CD4-positive, CD25-positive, alpha-beta regulatory T cell (primary cell): ENCODE measurements around the gene PC. TPM values are rescaled to one million over a fixed set of nuclear protein-coding genes. Genes with fewer than 3 reads are reported as not detected.

Experiments used
- ATAC-seq, 2 donors: fragments of 150-1000 bp; cut with Tn5 transposase; one replicate each; pipeline ENCODE4 v1.10.0; 2021; ENCODE audit warnings: low read depth in 2 of 2, moderate number of reproducible peaks in 2 of 2, moderate library complexity in 1 of 2
- DNase-seq, 3 donors: peaks; one replicate each; pipeline versions ENCODE4 v3.0.0 to v3.0.0-alpha.2; 2012 to 2022; ENCODE audit warnings: mixed read lengths in 1 of 3
- H3K27ac ChIP-seq: one replicate; pipeline ENCODE4 v1.7.0; 2013; ENCODE audit warnings: mild to moderate bottlenecking, low read length; ENCODE audit not compliant: insufficient read depth, poor library complexity, severe bottlenecking
- H3K27me3 ChIP-seq: one replicate; pipeline ENCODE4 v1.7.0; 2013; ENCODE audit warnings: low read length; ENCODE audit not compliant: control insufficient read depth, insufficient read depth
- H3K36me3 ChIP-seq: one replicate; pipeline ENCODE4 v1.7.0; 2013; ENCODE audit warnings: mild to moderate bottlenecking, low read length, moderate library complexity; ENCODE audit not compliant: control insufficient read depth, insufficient read depth
- H3K4me1 ChIP-seq: 2 replicates; pipeline ENCODE4 v1.7.0; 2013; ENCODE audit warnings: mild to moderate bottlenecking, low read length; ENCODE audit not compliant: insufficient read depth, control insufficient read depth, poor library complexity, severe bottlenecking
- H3K4me3 ChIP-seq: one replicate; pipeline ENCODE4 v1.7.0; 2013; ENCODE audit warnings: low read depth, mild to moderate bottlenecking, low read length, moderate library complexity
- H3K9me3 ChIP-seq, 2 experiments: 1 replicate in 1 of 2; 2 replicates in 1 of 2; pipeline ENCODE4 v1.7.0; 2013; ENCODE audit warnings: low read length in 2 of 2, mild to moderate bottlenecking in 1 of 2, moderate library complexity in 1 of 2; ENCODE audit not compliant: control insufficient read depth in 2 of 2
- H3K27ac Mint-ChIP-seq, 3 donors: one replicate each; pipeline ENCODE4 v1.8.0; 2020 to 2022; ENCODE audit warnings: mild to moderate bottlenecking in 3 of 3, mixed read lengths in 3 of 3, moderate library complexity in 2 of 3
- H3K27me3 Mint-ChIP-seq: one replicate; pipeline ENCODE4 v1.8.0; 2022; ENCODE audit warnings: mild to moderate bottlenecking, mixed read lengths
- H3K36me3 Mint-ChIP-seq: one replicate; pipeline ENCODE4 v1.8.0; 2020; ENCODE audit warnings: mixed read lengths
- H3K4me1 Mint-ChIP-seq, 4 donors: one replicate each; pipeline ENCODE4 v1.8.0; 2020 to 2022; ENCODE audit warnings: mixed read lengths in 4 of 4, mild to moderate bottlenecking in 1 of 4
- H3K4me3 Mint-ChIP-seq, 4 donors: one replicate each; pipeline ENCODE4 v1.8.0; 2020 to 2022; ENCODE audit warnings: mild to moderate bottlenecking in 4 of 4, mixed read lengths in 4 of 4, moderate library complexity in 3 of 4
- H3K9me3 Mint-ChIP-seq, 7 donors: one replicate each; pipeline ENCODE4 v1.8.0; 2020 to 2022; ENCODE audit warnings: mixed read lengths in 7 of 7, mild to moderate bottlenecking in 3 of 7, moderate library complexity in 2 of 7
- polyA plus RNA-seq, 4 donors: library from polyadenylated mRNA; unstranded; fragments of 300-500 nt; fragmentation: Illumina TruSeq; gene quantifications; one replicate each; pipeline ENCODE4 v1.2.3, GENCODE V29; 2021
- total RNA-seq: library from RNA; stranded (reverse); gene quantifications from one replicate; pipeline ENCODE4 v1.2.3, GENCODE V29; 2022

Gene PC
- total and polyA plus RNA-seq, 5 donors from 2014 or later, result 2.0 to 7.4 (median 4.6) TPM

GRCh38 chr11:66845876-66846212 is 112.3 kb downstream of the PC start:
- H3K4me3 Mint-ChIP-seq, result peak overlapping the region in 3 of 4 donors; percentile 87 to 94 (median 92)
- Histone ChIP-seq H3K27ac (no peak overlapping the region), H3K9me3 (no peaks in the 10 kb centered on the region), H3K27me3 (no peaks in the 10 kb centered on the region), H3K4me1 (peaks cover 31% of the 10 kb centered on the region), H3K36me3 (peaks cover 21% of the 10 kb centered on the region), H3K4me3 (no peak overlapping the region)
- no peaks in the 10 kb centered on the region for H3K36me3 Mint-ChIP-seq
- H3K27ac Mint-ChIP-seq, result no peak overlapping the region
- DNase-seq, result no peak
- no peaks in the 10 kb centered on the region for H3K27me3 Mint-ChIP-seq
- H3K9me3 Mint-ChIP-seq, result no peaks in the 10 kb centered on the region
- ATAC-seq, result no peak
- peaks cover 11 to 37% (median 24%) of the 10 kb centered on the region in 4 donors for H3K4me1 Mint-ChIP-seq

- Mint-ChIP-seq H3K27ac (peak overlapping the region in 2 of 3 donors; percentile 51 to 97), H3K36me3 (peaks cover 4% of the 10 kb centered on the region), H3K4me1 (peaks cover 11 to 43% (median 29%) of the 10 kb centered on the region in 4 donors), H3K27me3 (no peaks in the 10 kb centered on the region), H3K4me3 (peak overlapping the region; percentile 60 to 94 (median 90)), H3K9me3 (no peaks in the 10 kb centered on the region)
- DNase-seq (no peak), ATAC-seq (no peak)
- Histone ChIP-seq H3K36me3 (peaks cover 21% of the 10 kb centered on the region), H3K4me3 (no peak overlapping the region), H3K27me3 (no peaks in the 10 kb centered on the region), H3K4me1 (peaks cover 37% of the 10 kb centered on the region), H3K27ac (no peak overlapping the region), H3K9me3 (no peaks in the 10 kb centered on the region)
These were observed 112.9 kb downstream of the PC start for GRCh38 chr11:66845143-66845875.

GRCh38 chr11:66844496-66845142 is 113.6 kb downstream of the PC start:
- Histone ChIP-seq H3K27ac (no peak overlapping the region), H3K36me3 (peaks cover 26% of the 10 kb centered on the region), H3K9me3 (no peaks in the 10 kb centered on the region), H3K4me3 (peak overlapping the region; percentile 75), H3K4me1 (peaks cover 44% of the 10 kb centered on the region), H3K27me3 (no peaks in the 10 kb centered on the region)
- DNase-seq (no peak), ATAC-seq (no peak)
- Mint-ChIP-seq H3K36me3 (peaks cover 7% of the 10 kb centered on the region), H3K9me3 (no peaks in the 10 kb centered on the region), H3K27me3 (no peaks in the 10 kb centered on the region), H3K27ac (peak overlapping the region; percentile 89 to 97 (median 92)), H3K4me1 (peaks cover 11 to 50% (median 34%) of the 10 kb centered on the region in 4 donors), H3K4me3 (peak overlapping the region; percentile 92 to 94 (median 92))

GRCh38 chr11:66843776-66844495 is 114.2 kb downstream of the PC start:
- Histone ChIP-seq H3K9me3 (no peaks in the 10 kb centered on the region), H3K27ac (peak overlapping the region; percentile 98), H3K4me1 (peaks cover 48% of the 10 kb centered on the region), H3K4me3 (peak overlapping the region; percentile 75), H3K36me3 (peaks cover 30% of the 10 kb centered on the region), H3K27me3 (no peaks in the 10 kb centered on the region)
- peak overlapping the region; percentile 89 to 97 (median 92) for H3K27ac Mint-ChIP-seq
- no peaks in the 10 kb centered on the region for H3K9me3 Mint-ChIP-seq
- H3K4me1 Mint-ChIP-seq, result peaks cover 11 to 56% (median 37%) of the 10 kb centered on the region in 4 donors
- peaks cover 7% of the 10 kb centered on the region for H3K36me3 Mint-ChIP-seq
- DNase-seq (no peak), ATAC-seq (no peak)
- H3K27me3 Mint-ChIP-seq, result no peaks in the 10 kb centered on the region
- peak overlapping the region; percentile 92 to 94 (median 92) for H3K4me3 Mint-ChIP-seq

- Mint-ChIP-seq H3K36me3 (peaks cover 7% of the 10 kb centered on the region), H3K4me1 (peaks cover 11 to 60% (median 38%) of the 10 kb centered on the region in 4 donors), H3K27me3 (no peaks in the 10 kb centered on the region), H3K27ac (peak within 1 kb of the TSS; percentile 92 to 97 (median 97)), H3K4me3 (peak within 1 kb of the TSS; percentile 92 to 99 (median 93)), H3K9me3 (no peaks in the 10 kb centered on the region)
- ATAC-seq (peak; percentile 86 to 90), DNase-seq (peak; percentile 88 to 93 (median 88))
- peaks cover 48% of the 10 kb centered on the region for H3K4me1 ChIP-seq
- H3K27ac ChIP-seq, result peak within 1 kb of the TSS; percentile 98
- peak within 1 kb of the TSS; percentile 87 for H3K4me3 ChIP-seq
- H3K9me3 ChIP-seq, result no peaks in the 10 kb centered on the region
- peaks cover 34% of the 10 kb centered on the region for H3K36me3 ChIP-seq
- no peaks in the 10 kb centered on the region for H3K27me3 ChIP-seq
These were observed 115.0 kb downstream of the PC start, which contains the start of gene RCE1 for GRCh38 chr11:66842896-66843775. Gene RCE1, plus strand, starts transcription at chr11:66843441. Its CDS starts 15 bp downstream, at chr11:66843456.

GRCh38 chr11:66842501-66842895 is 115.7 kb downstream of the PC start:
- no peaks in the 10 kb centered on the region for H3K9me3 Mint-ChIP-seq
- ATAC-seq (no peak), DNase-seq (peak in 1 of 3 donors; percentile 20)
- peak overlapping the region; percentile 98 for H3K27ac ChIP-seq
- H3K4me1 Mint-ChIP-seq, result peaks cover 11 to 64% (median 39%) of the 10 kb centered on the region in 4 donors
- H3K36me3 ChIP-seq, result peaks cover 34% of the 10 kb centered on the region
- peaks cover 7% of the 10 kb centered on the region for H3K36me3 Mint-ChIP-seq
- H3K4me3 ChIP-seq, result peak overlapping the region; percentile 87
- H3K4me3 Mint-ChIP-seq, result peak overlapping the region; percentile 92 to 99 (median 93)
- H3K27me3 Mint-ChIP-seq, result no peaks in the 10 kb centered on the region
- no peaks in the 10 kb centered on the region for H3K9me3 ChIP-seq
- peaks cover 48% of the 10 kb centered on the region for H3K4me1 ChIP-seq
- peak overlapping the region in 2 of 3 donors; percentile 97 for H3K27ac Mint-ChIP-seq
- no peaks in the 10 kb centered on the region for H3K27me3 ChIP-seq

- H3K4me3 Mint-ChIP-seq, result peak overlapping the region; percentile 92 to 99 (median 93)
- peak overlapping the region; percentile 71 to 97 (median 97) for H3K27ac Mint-ChIP-seq
- Histone ChIP-seq H3K36me3 (peaks cover 32% of the 10 kb centered on the region), H3K4me3 (peak overlapping the region; percentile 87), H3K9me3 (no peaks in the 10 kb centered on the region), H3K27me3 (no peaks in the 10 kb centered on the region), H3K27ac (peak overlapping the region; percentile 98), H3K4me1 (peaks cover 48% of the 10 kb centered on the region)
- H3K4me1 Mint-ChIP-seq, result peaks cover 11 to 64% (median 39%) of the 10 kb centered on the region in 4 donors
- H3K36me3 Mint-ChIP-seq, result peaks cover 7% of the 10 kb centered on the region
- ATAC-seq (no peak), DNase-seq (no peak)
- no peaks in the 10 kb centered on the region for H3K9me3 Mint-ChIP-seq
- no peaks in the 10 kb centered on the region for H3K27me3 Mint-ChIP-seq
These were observed 116.3 kb downstream of the PC start for GRCh38 chr11:66841861-66842260.
